ENCODE measurements around the gene CYTL1. TPM values are rescaled to one million over a fixed set of nuclear protein-coding genes. Genes with fewer than 3 reads are reported as not detected.

The CYTL1 gene
- total and polyA plus RNA-seq, 7 donors: 0.54 to 3.6 (median 1.5) TPM; not detected in 2

- Histone ChIP-seq H3K4me3 (no peak overlapping the region), H3K27ac (peak overlapping the region; percentile 16 to 61 (median 33)), H3K9me3 (no peaks in the 10 kb centered on the region), H3K27me3 (no peaks in the 10 kb centered on the region), H3K4me1 (peaks cover 0 to 26% (median 22%) of the 10 kb centered on the region in 4 donors), H3K36me3 (no peaks in the 10 kb centered on the region)
- TF ChIP-seq POLR2A (IDR thresholded peaks at IDR 0.05) (no peak), POLR2AphosphoS5 (IDR thresholded peaks at IDR 0.05) (peak in 1 of 4 donors; percentile 29)
- DNase-seq: no peak
- intact Hi-C loops (cut with DNase I): no loop called here
- 32 to 49% methylated on average over 10 of the region's 10 CpGs for WGBS, 2 donors
Observed at GRCh38 chr4:5033281-5033841, 14.1 kb upstream of the CYTL1 start.

GRCh38 chr4:5032813-5033212, 13.6 kb upstream of the CYTL1 start:
- Histone ChIP-seq H3K36me3 (no peaks in the 10 kb centered on the region), H3K27me3 (no peaks in the 10 kb centered on the region), H3K4me1 (peaks cover 0 to 21% (median 19%) of the 10 kb centered on the region in 4 donors), H3K27ac (peak overlapping the region in 1 of 4 donors; percentile 61), H3K4me3 (no peak overlapping the region), H3K9me3 (no peaks in the 10 kb centered on the region)
- WGBS, 2 donors: 72 to 75% methylated on average over 5 of the region's 5 CpGs
- intact Hi-C loops (cut with DNase I): no loop called here
- TF ChIP-seq EP300 (IDR thresholded peaks at IDR 0.05) (no peak), POLR2A (IDR thresholded peaks at IDR 0.05) (no peak), POLR2AphosphoS5 (IDR thresholded peaks at IDR 0.05) (no peak), CTCF (IDR thresholded peaks at IDR 0.05) (no peak)
- no peak for DNase-seq

- no peak for DNase-seq
- TF ChIP-seq EP300 (IDR thresholded peaks at IDR 0.05): no peak
- no peak for TF ChIP-seq CTCF (IDR thresholded peaks at IDR 0.05)
- no peak for TF ChIP-seq POLR2AphosphoS5 (IDR thresholded peaks at IDR 0.05)
- no peak for TF ChIP-seq POLR2A (IDR thresholded peaks at IDR 0.05)
- Histone ChIP-seq H3K27ac (no peak overlapping the region), H3K36me3 (no peaks in the 10 kb centered on the region), H3K27me3 (no peaks in the 10 kb centered on the region), H3K9me3 (no peaks in the 10 kb centered on the region), H3K4me3 (no peak overlapping the region), H3K4me1 (peaks cover 0 to 21% (median 18%) of the 10 kb centered on the region in 4 donors)
- intact Hi-C loops (cut with DNase I): no loop called here
- 82 to 89% methylated on average over 3 of the region's 3 CpGs for WGBS, 2 donors
Observed at GRCh38 chr4:5030927-5031326, 11.7 kb upstream of the CYTL1 start.

- Histone ChIP-seq H3K36me3 (no peaks in the 10 kb centered on the region), H3K4me1 (peaks cover 0 to 19% (median 18%) of the 10 kb centered on the region in 4 donors), H3K27ac (no peak overlapping the region), H3K9me3 (no peaks in the 10 kb centered on the region), H3K27me3 (no peaks in the 10 kb centered on the region), H3K4me3 (no peak overlapping the region)
- intact Hi-C loops (cut with DNase I): no loop called here
- no peak for TF ChIP-seq POLR2A (IDR thresholded peaks at IDR 0.05)
- DNase-seq: no peak
- WGBS, 2 donors: 63 to 83% methylated on average over 4 of the region's 4 CpGs
Observed at GRCh38 chr4:5030221-5030620, 11.0 kb upstream of the CYTL1 start.

- peaks cover 0 to 12% (median 11%) of the 10 kb centered on the region in 4 donors for H3K4me1 ChIP-seq
- no peaks in the 10 kb centered on the region for H3K36me3 ChIP-seq
- no peak for TF ChIP-seq CTCF (IDR thresholded peaks at IDR 0.05)
- TF ChIP-seq POLR2A (IDR thresholded peaks at IDR 0.05): no peak
- TF ChIP-seq POLR2AphosphoS5 (IDR thresholded peaks at IDR 0.05): no peak
- TF ChIP-seq EP300 (IDR thresholded peaks at IDR 0.05): no peak
- WGBS, 2 donors: 88 to 91% methylated on average over 8 of the region's 8 CpGs
- intact Hi-C loops (cut with DNase I): no loop called here
- H3K27me3 ChIP-seq: no peaks in the 10 kb centered on the region
- no peaks in the 10 kb centered on the region for H3K9me3 ChIP-seq
- H3K4me3 ChIP-seq: no peak overlapping the region
- no peak for DNase-seq
- H3K27ac ChIP-seq: no peak overlapping the region
Observed at GRCh38 chr4:5029447-5029846, 10.2 kb upstream of the CYTL1 start.

- intact Hi-C loops (cut with DNase I): no loop called here
- peaks cover 0 to 2% (median under 1%) of the 10 kb centered on the region in 4 donors for H3K4me1 ChIP-seq
- 79 to 84% methylated on average over 2 of the region's 2 CpGs for WGBS, 2 donors
- H3K9me3 ChIP-seq: no peaks in the 10 kb centered on the region
- no peaks in the 10 kb centered on the region for H3K27me3 ChIP-seq
- no peak overlapping the region for H3K27ac ChIP-seq
- H3K4me3 ChIP-seq: no peak overlapping the region
- H3K36me3 ChIP-seq: no peaks in the 10 kb centered on the region
- no peak for DNase-seq
- no peak for TF ChIP-seq POLR2A (IDR thresholded peaks at IDR 0.05)
- TF ChIP-seq POLR2AphosphoS5 (IDR thresholded peaks at IDR 0.05): no peak
- no peak for TF ChIP-seq EP300 (IDR thresholded peaks at IDR 0.05)
- TF ChIP-seq CTCF (IDR thresholded peaks at IDR 0.05): no peak
Observed at GRCh38 chr4:5028480-5028879, 9.2 kb upstream of the CYTL1 start.
